Daoy (cell line): Measurements from ENCODE around the gene MROH9. TPM values are rescaled to one million over a fixed set of nuclear protein-coding genes. Genes with fewer than 3 reads are reported as not detected.
"Not testable (repeated sequence)": the region's sequence is repeated elsewhere in the genome, so short reads cannot be mapped to it uniquely, and the experiment has no call there.

Source experiments
- DNase-seq: peaks from one replicate; pipeline ENCODE4 v3.0.0-alpha.2; 2015; ENCODE audit warnings: low read depth
- total RNA-seq: library from RNA; depleted of rRNA; stranded (reverse); fragments of >200 nt; shearing (Covaris generic); gene quantifications from 2 replicates; pipeline ENCODE4 v1.2.3, GENCODE V29; 2014; rRNA removed

The MROH9 gene
- 0.06 TPM in 1 of 2 replicates, not detected in the other for total RNA-seq

DNA sequence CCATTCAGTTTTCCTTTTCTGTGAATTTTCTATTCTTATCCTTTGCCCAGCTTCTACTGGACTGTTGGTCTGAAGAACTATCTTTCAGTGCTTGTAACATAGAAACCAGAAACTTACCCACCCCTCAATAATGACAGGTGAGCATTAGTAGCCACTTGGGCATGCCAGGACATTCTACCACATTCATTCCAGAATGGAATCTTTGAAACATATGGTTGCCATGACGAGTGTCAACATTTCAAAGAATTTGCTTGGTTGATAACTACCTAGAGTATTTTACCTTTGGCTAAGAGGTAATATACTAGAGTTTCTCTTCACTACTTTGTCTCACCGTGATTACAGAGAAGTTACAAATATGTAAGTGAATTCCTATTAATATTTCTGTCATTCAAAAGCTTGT, at the start of gene MROH9:
TSS of gene MROH9 (plus strand) at position 304 of the 400 bp plus-strand sequence. CDS start 10,023 bp downstream, outside the sequence.
- no peak for DNase-seq

DNA sequence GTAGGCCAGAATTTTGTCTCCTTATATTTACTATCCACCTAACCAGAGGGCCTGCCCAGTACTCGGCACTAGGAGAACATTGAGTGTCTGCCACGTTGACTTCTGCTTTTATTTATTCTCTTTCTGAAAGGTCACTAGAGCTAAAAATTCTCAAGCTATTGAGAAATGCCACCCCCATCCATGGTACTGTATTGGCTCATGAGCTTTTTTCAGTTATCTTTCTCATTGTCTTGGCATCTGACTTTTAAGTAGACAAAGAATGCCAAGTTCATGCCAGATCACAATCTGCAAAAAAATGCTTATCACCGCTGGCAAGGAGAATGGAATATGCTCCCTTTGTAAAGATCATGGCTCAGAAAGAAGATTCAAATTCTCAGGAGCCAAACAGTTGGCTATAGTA, 49.8 kb upstream of the MROH9 start:
- DNase-seq, result no peak

GRCh38 chr1:170886460-170886859, 48.9 kb upstream of the MROH9 start:
- DNase-seq, result no peak

DNA sequence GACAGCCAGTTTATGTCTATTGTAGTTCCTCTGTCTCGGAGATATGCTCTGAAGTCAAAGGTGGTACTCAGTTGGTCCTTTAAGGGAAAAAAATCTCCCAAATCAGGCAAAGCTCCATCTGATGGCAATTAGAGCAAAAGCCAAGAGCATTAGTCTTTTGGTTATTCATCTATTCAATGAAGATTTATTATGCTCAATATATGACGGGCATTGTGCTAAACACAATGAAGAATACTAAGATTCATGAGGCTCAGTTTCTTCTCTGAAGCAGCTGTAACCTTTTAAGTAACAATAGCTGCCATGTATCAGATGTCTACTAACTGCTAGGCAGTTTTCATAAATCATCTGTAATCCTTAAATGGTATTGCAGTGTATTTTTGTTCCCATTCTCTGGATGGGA, 47.6 kb upstream of the MROH9 start:
- no peak for DNase-seq

GRCh38 chr1:170891872-170892271, 43.5 kb upstream of the MROH9 start:
- DNase-seq, result no peak

DNA sequence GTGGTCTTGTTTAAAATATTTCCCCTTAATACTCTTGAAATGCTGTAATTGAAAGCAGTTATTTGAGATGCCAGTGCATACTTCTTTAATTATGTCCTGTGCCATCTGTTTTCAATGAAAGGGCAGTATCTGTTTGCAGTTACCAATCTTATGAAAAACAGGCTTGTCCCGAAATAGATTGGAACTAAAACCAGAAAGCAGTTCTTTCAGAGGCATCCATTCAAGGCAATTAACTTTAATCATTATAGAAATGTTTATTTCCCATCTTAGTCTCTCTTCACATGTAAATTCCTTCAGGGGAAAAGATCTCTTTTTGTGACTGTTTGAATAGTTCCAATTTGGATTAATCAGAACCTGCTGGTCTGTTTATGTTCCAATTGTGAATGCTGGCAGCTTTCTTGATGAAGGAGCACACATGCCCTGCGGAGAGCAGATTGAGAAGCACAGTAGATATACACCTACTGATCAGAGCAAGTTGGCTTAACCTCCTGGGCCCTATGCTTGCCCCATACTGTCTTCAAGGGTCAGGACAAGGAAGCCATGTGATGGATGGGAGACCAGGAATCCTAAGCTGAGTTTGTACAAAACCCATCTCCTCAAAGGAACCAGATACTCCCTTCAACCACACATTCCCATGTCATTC, 41.6 kb upstream of the MROH9 start:
- no peak for DNase-seq

DNA sequence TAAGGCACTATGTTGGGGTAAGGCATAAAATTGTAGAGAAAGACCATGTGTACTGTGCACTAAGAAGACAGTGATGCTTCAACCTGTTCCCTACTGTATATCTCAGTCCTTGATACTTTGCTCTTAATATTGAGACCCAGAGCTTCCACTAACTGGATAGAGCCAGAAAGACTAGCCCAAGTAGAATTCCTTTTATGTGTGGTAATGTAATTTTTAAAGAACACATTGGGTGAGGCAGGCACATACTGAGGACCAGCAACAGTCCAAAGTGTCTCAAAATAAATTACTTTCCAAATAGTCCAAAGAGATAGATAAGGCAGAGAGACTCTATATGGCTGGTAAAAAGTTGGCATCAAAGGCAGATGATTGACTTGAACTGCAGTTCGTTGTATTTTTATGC, 31.4 kb upstream of the MROH9 start:
- DNase-seq, result no peak

DNA sequence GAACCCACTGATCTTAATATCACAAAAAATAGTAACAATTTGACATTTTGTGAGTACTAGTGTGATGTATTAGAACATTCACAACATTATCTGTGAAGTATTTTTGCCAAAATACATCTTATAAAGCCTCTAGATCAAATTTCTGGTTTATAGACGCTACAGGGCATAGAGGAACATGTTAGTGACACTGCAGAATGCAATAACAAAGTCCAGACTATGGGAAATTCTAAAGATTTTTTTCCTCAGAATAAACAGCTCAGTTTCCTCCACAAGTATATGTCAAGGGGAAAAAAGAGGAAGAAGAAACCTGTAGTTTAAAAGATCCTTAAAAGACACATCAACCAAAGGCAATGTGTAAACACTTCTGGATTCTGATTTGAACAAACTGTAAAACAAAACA, 26.4 kb upstream of the MROH9 start:
- no peak for DNase-seq

GRCh38 chr1:170910273-170910672, 25.1 kb upstream of the MROH9 start:
- peak; percentile 30 for DNase-seq

DNA sequence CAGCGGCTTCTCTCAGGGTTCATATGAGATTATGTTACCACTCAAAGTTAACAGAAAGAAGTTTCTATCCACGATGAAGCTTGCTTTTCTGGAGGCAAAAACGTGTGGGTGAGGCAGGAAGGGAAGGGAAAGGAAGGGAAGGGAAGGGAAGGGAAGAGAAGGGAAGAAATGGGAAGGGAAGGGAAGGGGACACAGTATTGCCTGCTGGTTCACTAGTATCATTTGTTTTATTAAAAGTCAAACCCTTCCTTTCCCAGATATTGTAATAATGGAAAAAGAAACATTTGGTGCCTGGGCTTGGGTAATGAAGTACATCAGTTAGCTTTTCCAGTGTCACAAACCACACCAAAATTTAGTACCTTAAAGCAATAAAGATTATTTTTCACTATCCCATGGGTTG, 18.0 kb upstream of the MROH9 start:
- DNase-seq, result no peak

DNA sequence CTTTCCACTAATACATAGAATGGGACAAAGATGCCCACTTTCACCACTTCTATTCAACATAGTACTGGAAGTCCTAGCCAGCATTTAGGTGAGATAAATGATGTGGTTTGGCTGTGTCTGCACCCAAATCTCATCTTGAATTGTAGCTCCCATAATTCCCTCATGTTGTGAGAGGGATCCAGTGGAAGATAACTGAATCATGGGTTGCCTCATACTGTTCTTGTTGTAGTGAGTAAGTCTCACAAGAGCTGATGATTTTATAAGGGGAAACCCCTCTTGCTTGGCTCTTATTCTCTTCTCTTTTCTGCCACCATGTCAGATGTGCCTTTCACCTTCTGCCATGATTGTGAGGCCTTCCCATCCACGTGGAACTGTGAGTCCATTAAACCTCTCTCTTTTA, 10.7 kb upstream of the MROH9 start:
- peak; percentile 11 for DNase-seq

DNA sequence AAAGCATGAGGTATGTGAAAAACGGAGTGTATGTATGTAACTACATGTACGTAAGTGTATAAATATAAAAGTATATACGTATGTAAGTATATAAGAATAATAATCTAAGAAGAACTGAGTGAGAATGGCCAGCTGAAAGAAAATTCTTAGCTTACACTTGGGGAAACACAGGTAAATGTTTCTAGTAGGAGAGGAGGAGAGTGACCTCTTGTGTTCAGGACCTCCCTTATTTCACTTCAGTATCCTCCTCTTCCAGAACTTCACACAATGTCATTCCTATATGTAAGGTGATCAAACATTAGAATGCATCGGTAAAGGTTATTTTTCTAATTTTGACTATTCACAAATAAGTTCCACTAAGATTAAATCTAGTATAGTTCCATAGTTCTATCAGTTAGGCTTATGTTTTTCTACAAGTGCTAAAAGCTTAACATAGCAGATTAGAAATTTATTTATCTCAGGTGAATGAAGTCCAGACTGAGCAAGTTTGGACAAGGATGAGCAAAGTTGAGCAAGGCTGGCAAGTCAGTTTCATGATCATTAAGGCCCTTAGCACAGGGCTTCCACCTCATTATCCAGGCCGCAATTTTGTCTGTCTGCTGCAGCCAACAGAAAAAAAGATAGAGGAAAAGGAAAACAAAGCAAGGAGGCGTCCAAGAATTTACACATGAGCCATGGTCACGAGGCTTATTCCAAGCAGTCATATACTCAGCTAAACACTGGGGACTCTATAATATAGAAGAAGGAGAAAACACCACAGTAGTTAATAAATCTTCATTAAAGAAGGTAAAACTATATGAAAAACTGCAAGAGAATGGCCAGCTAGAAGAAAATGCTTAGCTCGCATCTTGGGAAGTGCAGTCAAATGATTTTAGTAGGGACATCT, 7.1 kb upstream of the MROH9 start:
- DNase-seq, result no peak

DNA sequence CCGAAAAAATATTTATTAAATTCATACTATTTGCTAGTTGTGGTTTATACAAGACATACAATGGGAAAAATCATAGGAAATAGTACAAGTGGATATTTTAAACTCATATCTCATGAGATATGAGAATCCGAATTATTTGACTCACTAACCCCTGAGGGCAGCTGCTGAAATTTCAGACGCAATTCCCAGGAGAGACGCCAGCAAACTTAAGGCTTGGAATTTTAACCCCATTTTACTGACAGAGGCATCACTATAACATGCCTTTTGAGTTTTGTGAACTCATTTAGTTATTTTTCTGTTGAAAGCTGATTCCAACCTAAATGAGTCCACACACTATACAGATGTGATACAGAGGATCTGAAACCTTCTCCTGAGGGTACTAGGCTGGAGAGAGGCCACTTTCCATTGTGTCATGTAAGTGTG, 5.9 kb upstream of the MROH9 start:
- DNase-seq, result no peak

DNA sequence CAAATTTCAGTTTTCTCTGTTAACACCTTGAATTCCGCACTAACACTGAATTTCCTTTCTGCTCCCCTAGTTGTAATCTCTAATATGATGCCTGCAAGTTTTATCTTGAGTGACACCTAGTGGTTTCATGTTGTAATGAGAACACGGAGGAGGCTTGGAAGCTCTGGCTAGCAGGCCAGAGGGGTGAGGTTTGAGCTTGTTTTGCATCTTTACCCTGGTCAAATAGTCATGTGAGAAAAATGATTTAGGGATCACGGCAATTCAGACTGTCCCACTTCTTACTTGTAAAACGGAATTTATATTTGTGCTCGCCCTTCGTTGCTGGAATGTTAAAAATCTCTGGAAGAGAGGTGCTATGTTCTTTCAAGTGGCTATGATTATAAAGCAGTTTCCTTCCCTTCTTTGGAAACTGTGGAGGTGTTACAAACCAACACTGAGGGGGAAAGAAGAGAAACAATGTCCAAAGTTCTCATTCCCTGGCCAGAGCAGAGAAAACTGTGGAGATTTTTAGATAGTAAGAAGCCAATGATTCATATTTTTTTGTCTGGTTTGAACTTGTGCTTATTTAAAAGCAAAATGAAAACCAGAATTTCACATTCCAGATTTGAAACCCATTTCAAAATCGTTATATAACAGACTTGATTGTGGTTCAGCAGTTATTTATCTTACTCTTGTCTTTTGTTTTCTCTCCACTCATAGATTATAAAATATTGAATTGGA, 5.3 kb upstream of the MROH9 start:
- peak; percentile 45 for DNase-seq

DNA sequence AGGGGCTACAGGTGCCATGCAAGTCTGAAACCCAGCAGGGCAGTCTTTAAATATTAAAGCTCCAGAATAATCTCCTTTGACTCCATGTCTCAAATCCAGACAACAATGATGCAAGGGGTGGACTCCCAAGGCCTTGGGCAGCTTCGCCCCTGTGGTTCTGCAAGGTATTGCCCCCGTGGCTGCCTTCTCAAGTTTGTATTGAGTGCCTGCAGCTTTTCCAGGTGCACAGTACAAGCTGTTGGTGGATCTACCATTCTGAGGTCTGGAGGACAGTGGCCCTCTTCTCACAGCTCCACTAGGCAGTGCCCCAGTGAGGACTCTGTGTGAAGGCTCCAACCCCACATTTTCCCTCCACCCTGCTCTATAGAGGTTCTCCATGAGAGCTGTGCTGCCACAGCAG, 3.7 kb upstream of the MROH9 start:
- no peak for DNase-seq

DNA sequence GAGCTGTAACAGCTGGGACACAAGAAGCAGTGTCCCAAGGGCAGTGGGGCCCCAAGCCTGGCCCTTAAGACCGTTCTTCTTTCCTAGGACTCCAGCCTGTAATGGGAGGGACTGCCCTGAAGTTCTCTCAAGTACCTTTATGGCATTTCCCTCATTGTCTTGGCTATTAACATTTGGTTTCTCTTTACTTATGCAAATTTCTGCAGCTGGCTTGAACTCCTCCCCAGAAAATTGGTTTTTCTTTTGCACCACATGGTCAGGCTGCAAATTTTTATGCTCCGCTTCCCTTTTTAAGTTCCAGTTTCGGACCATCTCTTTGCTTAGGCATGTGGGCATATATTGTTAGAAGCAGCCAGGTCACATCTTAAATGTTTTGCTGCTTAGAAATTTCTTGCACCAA, 3.1 kb upstream of the MROH9 start:
- DNase-seq, result no peak

DNA sequence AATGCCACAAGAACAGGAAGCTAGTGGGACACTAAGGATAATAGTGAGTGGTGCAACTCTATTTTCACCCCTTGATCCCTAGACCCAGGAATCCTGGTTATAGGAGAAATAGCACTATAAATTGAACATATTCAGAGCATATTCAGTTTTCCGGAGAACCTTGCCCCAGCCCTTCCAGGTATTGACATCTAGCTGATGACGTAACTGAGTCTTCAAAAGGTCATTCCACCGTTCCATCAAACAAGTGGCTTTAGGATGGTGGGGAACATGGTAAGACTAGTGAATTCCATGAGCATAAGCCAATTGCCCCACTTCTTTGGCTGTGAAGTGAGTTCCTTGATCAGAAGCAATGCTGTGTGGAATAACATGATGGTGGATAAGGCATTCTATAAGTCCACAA, 2.9 kb downstream of the MROH9 start:
- DNase-seq, result no peak

DNA sequence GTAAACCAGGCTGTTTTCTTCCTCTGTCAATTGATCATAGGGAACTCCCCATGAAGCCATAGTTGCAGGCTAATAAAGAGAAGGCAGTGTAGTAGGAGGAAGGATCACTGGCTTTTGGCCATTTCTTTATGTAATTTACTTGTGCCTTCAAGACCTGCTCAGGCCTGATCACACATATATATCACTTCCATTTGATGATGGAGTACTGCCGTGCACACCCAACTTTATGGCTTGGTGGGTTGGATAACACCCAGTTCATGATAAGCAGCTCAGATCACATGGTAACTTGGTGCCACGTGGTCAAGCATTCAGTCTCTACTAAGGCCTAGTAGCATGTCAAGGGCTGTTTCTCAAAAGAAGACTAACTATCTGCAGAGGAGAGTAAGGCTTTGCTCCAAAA, 4.1 kb downstream of the MROH9 start:
- no peak for DNase-seq

DNA sequence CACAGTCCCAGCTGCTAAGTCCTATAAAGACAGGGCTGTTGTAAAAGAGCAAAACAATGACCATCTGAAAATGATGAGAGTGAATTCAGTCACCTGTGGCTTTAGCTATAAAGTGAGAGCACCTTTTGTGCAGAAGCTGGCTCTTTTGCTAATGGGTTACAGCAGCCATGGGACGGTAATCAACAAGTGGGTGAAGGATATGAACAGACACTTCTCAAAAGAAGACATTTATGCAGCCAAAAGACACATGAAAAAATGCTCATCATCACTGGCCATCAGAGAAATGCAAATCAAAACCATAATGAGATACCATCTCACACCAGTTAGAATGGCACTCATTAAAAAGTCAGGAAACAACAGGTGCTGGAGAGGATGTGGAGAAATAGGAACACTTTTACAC, 16.4 kb downstream of the MROH9 start:
- not testable (repeated sequence) for DNase-seq

DNA sequence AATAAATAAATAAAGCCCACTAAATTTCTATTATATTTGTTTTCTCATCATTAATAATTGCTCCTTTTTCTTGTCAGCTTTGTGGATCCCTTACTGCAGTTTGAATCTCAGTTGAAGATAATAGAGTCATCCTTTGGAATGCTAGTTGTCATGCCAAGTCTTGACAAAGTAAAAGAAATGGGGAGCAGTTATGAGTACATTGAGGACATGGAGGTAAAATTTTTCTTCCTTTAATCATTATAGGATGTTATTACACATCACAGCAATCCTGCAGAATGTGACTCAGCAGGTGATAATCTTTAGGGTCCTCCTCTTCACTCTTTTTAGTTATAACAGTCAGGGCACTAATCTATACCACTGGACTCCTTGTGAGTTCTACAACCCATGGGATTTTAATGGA, 24.1 kb downstream of the MROH9 start:
- DNase-seq, result no peak

DNA sequence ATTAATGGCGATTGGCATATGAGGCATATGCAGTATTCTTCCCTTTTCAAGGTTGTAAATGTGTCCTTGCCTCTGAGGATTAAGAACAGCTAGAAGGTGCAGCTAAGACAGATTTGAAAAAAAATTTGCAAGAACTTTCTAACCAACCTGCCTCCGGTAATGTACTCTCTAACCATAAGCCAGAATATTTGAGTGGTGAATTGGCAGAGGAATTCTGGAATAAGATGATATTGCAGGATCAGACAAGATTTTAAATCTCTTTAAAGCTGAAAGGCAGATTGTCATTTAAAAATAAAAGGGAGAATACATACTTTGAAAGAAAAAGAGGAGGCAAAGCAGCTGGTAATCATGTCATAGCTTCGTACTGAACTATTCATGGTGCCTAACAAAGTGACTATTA, 29.2 kb downstream of the MROH9 start:
- DNase-seq, result no peak

GRCh38 chr1:170967042-170967910, 31.9 kb downstream of the MROH9 start:
- DNase-seq, result peak; percentile 3
